GM23338 (cell line): Measurements from ENCODE around the gene TSPAN32. TPM values are rescaled to one million over a fixed set of nuclear protein-coding genes. Genes with fewer than 3 reads are reported as not detected.

ENCODE experiments used
- ATAC-seq: fragments of 200-7000 bp; cut with Tn5 transposase; 3 replicates; pipeline ENCODE4 v1.9.1; 2020
- DNase-seq: peaks from one replicate; pipeline ENCODE4 v3.0.0-alpha.2; 2015; ENCODE audit warnings: low spot score
- H2AFZ ChIP-seq: fragments of 200-600 bp; sonication (generic); 2 replicates; pipeline ENCODE4 v1.8.0; 2016; ENCODE audit warnings: antibody characterized with exemption, mild to moderate bottlenecking, moderate library complexity
- H3F3A ChIP-seq: fragments of 200-600 bp; sonication (generic); replicated peaks from 2 replicates; pipeline ENCODE4 v1.8.0; 2017; ENCODE audit warnings: antibody characterized with exemption, mixed run types, low read depth
- H3K27ac ChIP-seq: fragments of 200-600 bp; sonication (generic); 2 replicates; pipeline ENCODE4 v1.6.1; 2016; ENCODE audit warnings: low read depth
- H3K27me3 ChIP-seq: fragments of 200-600 bp; sonication (generic); 2 replicates; pipeline ENCODE4 v1.8.0; 2016; ENCODE audit warnings: mild to moderate bottlenecking, mixed run types, moderate library complexity; ENCODE audit not compliant: insufficient read depth
- H3K36me3 ChIP-seq: fragments of 200-600 bp; sonication (generic); 2 replicates; pipeline ENCODE4 v1.8.0; 2016; ENCODE audit warnings: mild to moderate bottlenecking; ENCODE audit not compliant: insufficient read depth
- H3K4me1 ChIP-seq: fragments of 200-600 bp; sonication (generic); 2 replicates; pipeline ENCODE4 v1.8.0; 2016; ENCODE audit warnings: mild to moderate bottlenecking, moderate library complexity; ENCODE audit not compliant: insufficient read depth
- H3K4me2 ChIP-seq: fragments of 200-600 bp; sonication (generic); 2 replicates; pipeline ENCODE4 v1.7.1; 2017; ENCODE audit warnings: mixed run types
- H3K4me3 ChIP-seq: fragments of 200-600 bp; sonication (generic); 2 replicates; pipeline ENCODE4 v1.6.1; 2016; ENCODE audit warnings: mixed run types
- H3K79me2 ChIP-seq: fragments of 200-600 bp; sonication (generic); replicated peaks from 2 replicates; pipeline ENCODE4 v1.8.0; 2017; ENCODE audit warnings: mild to moderate bottlenecking; ENCODE audit not compliant: insufficient read depth
- H3K9me2 ChIP-seq: fragments of 200-600 bp; sonication (generic); 2 replicates; pipeline ENCODE4 v1.8.0; 2017; ENCODE audit not compliant: insufficient read depth
- H4K20me1 ChIP-seq: fragments of 200-600 bp; sonication (generic); replicated peaks from 2 replicates; pipeline ENCODE4 v1.8.0; 2017; ENCODE audit warnings: mild to moderate bottlenecking; ENCODE audit not compliant: insufficient read depth
- H3K27ac Mint-ChIP-seq: 2 replicates; pipeline ENCODE4 v1.8.0; 2020; ENCODE audit warnings: inconsistent platforms, mild to moderate bottlenecking, moderate library complexity, mixed read lengths
- H3K27me3 Mint-ChIP-seq: 3 replicates; pipeline ENCODE4 v1.8.0; 2022; ENCODE audit warnings: low read depth, mild to moderate bottlenecking, moderate library complexity, mixed read lengths, inconsistent platforms; ENCODE audit not compliant: insufficient read depth, poor library complexity
- H3K36me3 Mint-ChIP-seq: 3 replicates; pipeline ENCODE4 v1.8.0; 2021; ENCODE audit warnings: low read depth, mild to moderate bottlenecking, inconsistent platforms, moderate library complexity, mixed read lengths
- H3K4me1 Mint-ChIP-seq: 3 replicates; pipeline ENCODE4 v1.8.0; 2020; ENCODE audit warnings: mild to moderate bottlenecking, inconsistent platforms, mixed read lengths
- H3K4me3 Mint-ChIP-seq: 3 replicates; pipeline ENCODE4 v1.8.0; 2021; ENCODE audit warnings: moderate library complexity, mild to moderate bottlenecking, inconsistent platforms, mixed read lengths
- H3K9me3 Mint-ChIP-seq: 3 replicates; pipeline ENCODE4 v1.8.0; 2020; ENCODE audit warnings: moderate library complexity, mild to moderate bottlenecking, inconsistent platforms, mixed read lengths
- CTCF ChIP-seq, 2 experiments: fragments of 200-600 bp in 1 of 2; sonication (generic) in 1 of 2; conservative IDR thresholded peaks; 2 replicates each; pipeline versions ENCODE4 v1.5.1 to v1.6.1; 2016 to 2017; ENCODE audit warnings: antibody characterized with exemption in 2 of 2, low read depth in 2 of 2, mild to moderate bottlenecking in 2 of 2, moderate library complexity in 1 of 2
- ETS1 ChIP-seq: IDR thresholded peaks from 2 replicates; pipeline ENCODE4 v1.6.1; 2016; ENCODE audit warnings: antibody characterized with exemption
- EZH2 ChIP-seq: fragments of 200-600 bp; sonication (generic); IDR thresholded peaks from one replicate; pipeline ENCODE4 v1.8.0; 2017; ENCODE audit warnings: antibody characterized with exemption, mild to moderate bottlenecking, low read depth; ENCODE audit not compliant: unreplicated experiment
- EZH2phosphoT487 ChIP-seq: fragments of 200-600 bp; sonication (generic); IDR thresholded peaks from one replicate; pipeline ENCODE4 v1.8.1; 2018; ENCODE audit warnings: antibody characterized with exemption; ENCODE audit not compliant: unreplicated experiment
- JUNB ChIP-seq: IDR thresholded peaks from one replicate; pipeline ENCODE4 v1.6.1; 2016; ENCODE audit warnings: antibody characterized with exemption; ENCODE audit not compliant: unreplicated experiment
- NANOG ChIP-seq: IDR thresholded peaks from 2 replicates; pipeline ENCODE4 v1.6.1; 2016; ENCODE audit warnings: antibody characterized with exemption, borderline replicate concordance
- POLR2AphosphoS5 ChIP-seq: IDR thresholded peaks from 2 replicates; pipeline ENCODE4 v1.6.1; 2016; ENCODE audit warnings: antibody characterized with exemption, low read depth
- REST ChIP-seq: IDR thresholded peaks from one replicate; pipeline ENCODE4 v1.6.1; 2018; ENCODE audit warnings: antibody characterized with exemption; ENCODE audit not compliant: unreplicated experiment
- STAT1 ChIP-seq: IDR thresholded peaks from one replicate; pipeline ENCODE4 v1.6.1; 2016; ENCODE audit warnings: antibody characterized with exemption; ENCODE audit not compliant: unreplicated experiment
- ZNF114 ChIP-seq: fragments of 250-450 bp; sonication (Bioruptor Pico); IDR thresholded peaks from 2 replicates; pipeline ENCODE4 v1.5.0; 2020; ENCODE audit warnings: mild to moderate bottlenecking, moderate library complexity
- ZNF331 ChIP-seq: fragments of 250-450 bp; sonication (Bioruptor Pico); IDR thresholded peaks from 2 replicates; pipeline ENCODE4 v1.5.0; 2020; ENCODE audit warnings: low read depth, mild to moderate bottlenecking, moderate library complexity
- ZNF462 ChIP-seq: fragments of 250-450 bp; sonication (Bioruptor Pico); IDR thresholded peaks from 2 replicates; pipeline ENCODE4 v1.5.0; 2020; ENCODE audit warnings: mild to moderate bottlenecking, moderate library complexity
- polyA plus RNA-seq: library from polyadenylated mRNA; unstranded; fragments of >200 nt; fragmentation: Nextera tagmentation; extraction: Ambion mirVana; gene quantifications from 2 replicates; pipeline ENCODE4 v1.2.1, GENCODE V29; 2016
- total RNA-seq: library from RNA; depleted of rRNA; stranded (reverse); fragments of >200 nt; shearing (Covaris generic); gene quantifications from 2 replicates; pipeline ENCODE4 v1.2.3, GENCODE V29; 2014

Gene TSPAN32
- total and polyA plus RNA-seq, 2 experiments from 2014 or later = not detected

- H3K9me3 Mint-ChIP-seq = peaks cover 8% of the 10 kb centered on the region; the same call in 2 of the 3 replicates
- ATAC-seq = no peak
- H3K36me3 Mint-ChIP-seq = no peaks in the 10 kb centered on the region; the same call in 2 of the 3 replicates
- H3K27ac ChIP-seq = no peak overlapping the region
- no peak overlapping the region for H3K4me2 ChIP-seq
- H4K20me1 ChIP-seq = no peaks in the 10 kb centered on the region
- no peak for TF ChIP-seq POLR2AphosphoS5
- TF ChIP-seq STAT1 = no peak
- no peak for TF ChIP-seq JUNB
- TF ChIP-seq REST = no peak
- TF ChIP-seq NANOG = no peak
- TF ChIP-seq EZH2phosphoT487 = no peak
- TF ChIP-seq EZH2 = no peak
- TF ChIP-seq ZNF462 (CRISPR knock-in tag) = no peak
- no peak for TF ChIP-seq ETS1
- TF ChIP-seq CTCF (conservative IDR thresholded peaks at IDR 0.05; ENCODE audit: low read depth in 2 of 2) = no peak
- no peak for TF ChIP-seq ZNF114
- TF ChIP-seq ZNF331 (CRISPR knock-in tag) = no peak
- no peak for DNase-seq
- no peaks in the 10 kb centered on the region for H3K4me1 ChIP-seq
- H3K36me3 ChIP-seq = no peaks in the 10 kb centered on the region
- no peaks in the 10 kb centered on the region for H3K27me3 ChIP-seq
- H2AFZ ChIP-seq = no peak overlapping the region
- no peak overlapping the region for H3K4me3 ChIP-seq
- H3K27ac Mint-ChIP-seq = no peak overlapping the region
- no peak overlapping the region for H3K4me3 Mint-ChIP-seq
- H3K79me2 ChIP-seq = no peaks in the 10 kb centered on the region
- H3K27me3 Mint-ChIP-seq = peaks cover 5% of the 10 kb centered on the region
- H3K4me1 Mint-ChIP-seq = no peaks in the 10 kb centered on the region
- H3F3A ChIP-seq = no peaks in the 10 kb centered on the region
- no peaks in the 10 kb centered on the region for H3K9me2 ChIP-seq
Measured at GRCh38 chr11:2321311-2321683, 19.5 kb downstream of the TSPAN32 start.
